Transverse colon (tissue), 4 donors: ENCODE data around the gene PTPRJ. TPM values are rescaled to one million over a fixed set of nuclear protein-coding genes. Genes with fewer than 3 reads are reported as not detected.

Experiments
- DNase-seq: peaks from one replicate; pipeline ENCODE4 v3.0.0-alpha.2; 2019
- H3K27ac ChIP-seq, 4 donors: fragments of 200-600 bp; sonication (generic); 2 replicates each; pipeline ENCODE4 v1.5.1; 2016 to 2018; ENCODE audit warnings: inconsistent platforms in 4 of 4
- H3K27me3 ChIP-seq: fragments of 200-600 bp; sonication (generic); 2 replicates; pipeline ENCODE4 v1.5.1; 2017; ENCODE audit warnings: inconsistent platforms
- H3K36me3 ChIP-seq, 4 donors: fragments of 200-600 bp; sonication (generic); 2 replicates each; pipeline ENCODE4 v1.5.1; 2017 to 2019; ENCODE audit warnings: inconsistent platforms in 4 of 4
- H3K4me1 ChIP-seq, 4 donors: fragments of 200-600 bp; sonication (generic); 2 replicates each; pipeline ENCODE4 v1.5.1; 2017 to 2020; ENCODE audit warnings: inconsistent platforms in 4 of 4
- H3K4me3 ChIP-seq, 4 donors: fragments of 200-600 bp; sonication (generic); 1 replicate in 1 of 4; 2 replicates in 3 of 4; pipeline versions ENCODE4 v1.5.1 to v1.6.1; 2017 to 2019; ENCODE audit warnings: inconsistent platforms in 4 of 4
- H3K9me3 ChIP-seq, 2 donors: fragments of 200-600 bp; sonication (generic); 2 replicates each; pipeline ENCODE4 v1.5.1; 2017 to 2019; ENCODE audit warnings: inconsistent platforms in 2 of 2
- CTCF ChIP-seq, 5 experiments: fragments of 200-600 bp in 3 of 5; fragments of 450-650 bp in 2 of 5; sonication (generic) in 3 of 5; IDR thresholded peaks; 1 replicate in 2 of 5; 2 replicates in 3 of 5; pipeline ENCODE4 v1.5.1; 2016 to 2017; ENCODE audit warnings: antibody characterized with exemption in 5 of 5, inconsistent platforms in 3 of 5, mild to moderate bottlenecking in 2 of 5, moderate library complexity in 1 of 5
- EP300 ChIP-seq: sonication (generic); formaldehyde crosslinking; IDR thresholded peaks from one replicate; pipeline ENCODE4 v1.6.1; 2017; ENCODE audit warnings: antibody characterized with exemption, low read depth
- POLR2A ChIP-seq: fragments of 450-650 bp; IDR thresholded peaks from one replicate; pipeline ENCODE4 v1.6.1; 2016; ENCODE audit warnings: antibody characterized with exemption, mild to moderate bottlenecking, moderate library complexity
- POLR2AphosphoS5 ChIP-seq, 3 donors: sonication (generic); formaldehyde crosslinking; IDR thresholded peaks; one replicate each; pipeline ENCODE4 v1.6.1; 2016; ENCODE audit warnings: antibody characterized with exemption in 3 of 3
- WGBS, 2 donors: methylation state at CpG; one replicate each; pipeline ENCODE4 v1.1.5; 2018; ENCODE audit warnings: low coverage in 1 of 2; 5-methylcytosine and 5-hydroxymethylcytosine counted together
- in situ Hi-C, 4 donors: fragments of 200-750 bp; cut with MboI; loops; one replicate each; pipeline versions ENCODE4 v1.15.0 to v1.15.1; 2017; ENCODE audit warnings: low sequenced_read_pairs in 3 of 4, low pct_ligation_motif_present in 1 of 4, low pct_unique_long_range_greater_than_20kb in 1 of 4
- intact Hi-C: fragments of 100-400 bp; cut with DNase I; formaldehyde crosslinking; loops from one replicate; pipeline ENCODE4 v1.15.1; 2023; ENCODE audit warnings: low total_unique reads
- total RNA-seq, 4 donors: library from RNA; depleted of rRNA; stranded (reverse); fragments of >200 nt; gene quantifications; one replicate each; pipeline ENCODE4 v1.1.0, GENCODE V29; 2016

Gene PTPRJ
- total RNA-seq, 4 donors from 2014 or later, result 25.3 to 40.8 (median 31.7) TPM

GRCh38 chr11:48105096-48105990 lies 125.0 kb downstream of the PTPRJ start:
- Histone ChIP-seq H3K36me3 (no peaks in the 10 kb centered on the region), H3K27ac (peak overlapping the region; percentile 63 to 79 (median 68)), H3K4me3 (no peak overlapping the region), H3K4me1 (peaks cover 13 to 78% (median 49%) of the 10 kb centered on the region in 4 donors), H3K27me3 (no peaks in the 10 kb centered on the region), H3K9me3 (no peaks in the 10 kb centered on the region)
- in situ Hi-C loops, result loop anchor here in 2 of 4 donors (10.0 kb wide), 1 partner anchor 161 kb away; no protein-coding TSS in a partner anchor
- TF ChIP-seq POLR2A, result no peak
- no peak for DNase-seq
- intact Hi-C loops, result loop anchor here (5.0 kb wide), 1 partner anchor 168 kb away; no protein-coding TSS in a partner anchor
- WGBS, 2 donors, result 89 to 94% methylated on average over 3 to 10 of the region's 10 CpGs

- intact Hi-C loops, result loop anchor here (5.0 kb wide), 1 partner anchor 169 kb away; no protein-coding TSS in a partner anchor
- no peak for DNase-seq
- H3K9me3 ChIP-seq, result no peaks in the 10 kb centered on the region
- H3K27ac ChIP-seq, result peak overlapping the region in 1 of 4 donors; percentile 68
- no peaks in the 10 kb centered on the region for H3K36me3 ChIP-seq
- 52 to 75% methylated on average over 6 of the region's 6 CpGs for WGBS, 2 donors
- TF ChIP-seq POLR2A (no peak), CTCF (IDR thresholded peaks at IDR 0.05) (no peak), POLR2AphosphoS5 (IDR thresholded peaks at IDR 0.05) (no peak), EP300 (no peak)
- H3K4me3 ChIP-seq, result no peak overlapping the region
- H3K27me3 ChIP-seq, result no peaks in the 10 kb centered on the region
- H3K4me1 ChIP-seq, result peaks cover 13 to 71% (median 45%) of the 10 kb centered on the region in 4 donors
- in situ Hi-C loops, result loop anchor here in 2 of 4 donors (10.0 kb wide), 1 partner anchor 161 kb away; no protein-coding TSS in a partner anchor
These were observed 125.8 kb downstream of the PTPRJ start for GRCh38 chr11:48106166-48106565.

GRCh38 chr11:48107188-48107704 lies 126.9 kb downstream of the PTPRJ start:
- Histone ChIP-seq H3K4me1 (peaks cover 13 to 60% (median 38%) of the 10 kb centered on the region in 4 donors), H3K27me3 (no peaks in the 10 kb centered on the region), H3K4me3 (no peak overlapping the region), H3K27ac (no peak overlapping the region), H3K36me3 (no peaks in the 10 kb centered on the region), H3K9me3 (no peaks in the 10 kb centered on the region)
- peak; percentile 57 for DNase-seq
- WGBS, 2 donors, result 60 to 64% methylated on average over 1 to 7 of the region's 7 CpGs
- intact Hi-C loops, result loop anchor here (5.0 kb wide), 1 partner anchor 170 kb away; no protein-coding TSS in a partner anchor
- in situ Hi-C loops, result loop anchor here in 2 of 4 donors (10.0 kb wide), 1 partner anchor 162 kb away; no protein-coding TSS in a partner anchor
- no peak for TF ChIP-seq POLR2A
- TF ChIP-seq POLR2AphosphoS5 (IDR thresholded peaks at IDR 0.05), result no peak
- TF ChIP-seq EP300, result no peak

GRCh38 chr11:48108231-48109045 lies 128.1 kb downstream of the PTPRJ start:
- Histone ChIP-seq H3K27ac (no peak overlapping the region), H3K36me3 (no peaks in the 10 kb centered on the region), H3K4me1 (peaks cover 13 to 49% (median 30%) of the 10 kb centered on the region in 4 donors), H3K27me3 (no peaks in the 10 kb centered on the region), H3K9me3 (no peaks in the 10 kb centered on the region), H3K4me3 (no peak overlapping the region)
- intact Hi-C loops, result loop anchor here (5.0 kb wide), 1 partner anchor 171 kb away; no protein-coding TSS in a partner anchor
- in situ Hi-C loops, result loop anchor here in 2 of 4 donors (10.0 kb wide), 1 partner anchor 164 kb away; no protein-coding TSS in a partner anchor
- TF ChIP-seq POLR2A (no peak), CTCF (IDR thresholded peaks at IDR 0.05) (no peak), POLR2AphosphoS5 (IDR thresholded peaks at IDR 0.05) (no peak), EP300 (no peak)
- DNase-seq, result no peak
- 79 to 82% methylated on average over 6 to 11 of the region's 11 CpGs for WGBS, 2 donors
